Heart left ventricle (tissue), 16 donors: ENCODE results near the gene PVR. TPM values are rescaled to one million over a fixed set of nuclear protein-coding genes. Genes with fewer than 3 reads are reported as not detected.

Source experiments
- ATAC-seq, 4 donors: fragments of 200-7000 bp; cut with Tn5 transposase; one replicate each; pipeline ENCODE4 v1.9.1; 2020 to 2022; ENCODE audit warnings: moderate library complexity in 4 of 4, mild to moderate bottlenecking in 3 of 4, moderate number of reproducible peaks in 1 of 4
- DNase-seq, 5 donors: peaks; one replicate each; pipeline ENCODE4 v3.0.0-alpha.2; 2020
- H3K27ac ChIP-seq, 12 donors: fragments of 200-600 bp; sonication (generic) in 4 of 12; one replicate each; pipeline versions ENCODE4 v1.5.0 to v1.8.0; 2016 to 2022; ENCODE audit warnings: mild to moderate bottlenecking in 2 of 12
- H3K27me3 ChIP-seq, 9 donors: fragments of 200-600 bp; sonication (generic) in 2 of 9; one replicate each; pipeline versions ENCODE4 v1.5.1 to v1.8.0; 2016 to 2022; ENCODE audit warnings: mild to moderate bottlenecking in 3 of 9
- H3K36me3 ChIP-seq, 9 donors: fragments of 200-600 bp; sonication (generic) in 2 of 9; one replicate each; pipeline versions ENCODE4 v1.5.0 to v1.8.0; 2018 to 2022; ENCODE audit warnings: mild to moderate bottlenecking in 2 of 9
- H3K4me1 ChIP-seq, 12 donors: fragments of 200-600 bp; sonication (generic) in 4 of 12; one replicate each; pipeline versions ENCODE4 v1.5.0 to v1.8.0; 2016 to 2022; ENCODE audit warnings: mild to moderate bottlenecking in 3 of 12
- H3K4me3 ChIP-seq, 12 donors: fragments of 200-600 bp; sonication (generic) in 4 of 12; one replicate each; pipeline versions ENCODE4 v1.5.0 to v1.8.0; 2017 to 2022; ENCODE audit warnings: mild to moderate bottlenecking in 9 of 12, moderate library complexity in 4 of 12
- H3K9me3 ChIP-seq, 12 donors: fragments of 200-600 bp; sonication (generic) in 4 of 12; one replicate each; pipeline versions ENCODE4 v1.5.0 to v1.8.0; 2016 to 2022; ENCODE audit warnings: mild to moderate bottlenecking in 1 of 12
- POLR2A ChIP-seq, 2 donors: fragments of 450-650 bp; IDR thresholded peaks; one replicate each; pipeline ENCODE4 v1.6.1; 2017; ENCODE audit warnings: antibody characterized with exemption in 2 of 2, mild to moderate bottlenecking in 2 of 2, moderate library complexity in 2 of 2
- WGBS, 4 donors: extraction: QIAGEN DNeasy Blood & Tissue Kit in 2 of 4; methylation state at CpG; one replicate each; pipeline versions ENCODE4 v1.1.5 to v1.1.7; 2013 to 2018; 5-methylcytosine and 5-hydroxymethylcytosine counted together
- intact Hi-C, 10 donors: fragments of 100-400 bp; cut with DNase I; formaldehyde crosslinking; loops; one replicate each; pipeline versions ENCODE4 v1.11.1 to v1.14.2; 2022
- polyA plus RNA-seq, 2 donors: library from polyadenylated mRNA; stranded (reverse); fragments of 200-250 nt; gene quantifications; one replicate each; pipeline ENCODE4 v1.2.3, GENCODE V29; 2013
- total RNA-seq, 9 donors: library from RNA; depleted of rRNA in 2 of 9; stranded (reverse); fragments of >200 nt in 2 of 9; fragmentation: NEBNext Ultra II Directional in 3 of 9; extraction: Animal tissue kit (Norgen Biotek cat#: 25700) in 3 of 9; gene quantifications; one replicate each; pipeline versions ENCODE4 v1.1.0 to v1.2.4, GENCODE V29; 2016 to 2023
- TF ChIP-seq, protein P1 (sequence below), 12 donors: fragments of 200-600 bp; sonication (generic) in 4 of 12; IDR thresholded peaks; one replicate each; pipeline versions ENCODE4 v1.5.0 to v1.8.0; 2018 to 2022; ENCODE audit warnings: antibody characterized with exemption in 12 of 12, mild to moderate bottlenecking in 5 of 12
- donor health status: ischemic (EF 13 %, LVEDD 7.1; RV severe dilation, severe dysfunction).
- donor health status: healthy with polysubstance abuse.
- donor health status: DM: no; HTN: yes; CAD: no.
- donor health status: DM: no; HTN: no; CAD: no.
- donor health status: ischemic (EF 25% LVEDD 6.9; RV normal size, moderate dysfunction).
- donor health status: ischemic (EF 25% LVEDD 5.7; RV mildly dilated, moderate dysfunction).
- donor health status: healthy.
- donor health status: DM: yes; HTN: yes; CAD: no.
- donor health status: ischemic (EF 35%, LVEDD 5.7; RV mildly dilated, moderate dysfunction).
- donor health status: nonischemic (EF 11% LVEDD 7.7; RV severe dilation, severe dysfunction).
- donor health status: DM: yes; HTN: yes; CAD: no.
- donor health status: PGD.
- donor health status: ischemic (EF 29% LVEDD 5.4; RV normal size, mild dysfunction).
- donor health status: nonischemic (EF 23%, LVEDD 6.1; RV moderate dilation, normal function).

The PVR gene
- total and polyA plus RNA-seq, 11 donors = 33.7 to 143 (median 49.1) TPM

DNA sequence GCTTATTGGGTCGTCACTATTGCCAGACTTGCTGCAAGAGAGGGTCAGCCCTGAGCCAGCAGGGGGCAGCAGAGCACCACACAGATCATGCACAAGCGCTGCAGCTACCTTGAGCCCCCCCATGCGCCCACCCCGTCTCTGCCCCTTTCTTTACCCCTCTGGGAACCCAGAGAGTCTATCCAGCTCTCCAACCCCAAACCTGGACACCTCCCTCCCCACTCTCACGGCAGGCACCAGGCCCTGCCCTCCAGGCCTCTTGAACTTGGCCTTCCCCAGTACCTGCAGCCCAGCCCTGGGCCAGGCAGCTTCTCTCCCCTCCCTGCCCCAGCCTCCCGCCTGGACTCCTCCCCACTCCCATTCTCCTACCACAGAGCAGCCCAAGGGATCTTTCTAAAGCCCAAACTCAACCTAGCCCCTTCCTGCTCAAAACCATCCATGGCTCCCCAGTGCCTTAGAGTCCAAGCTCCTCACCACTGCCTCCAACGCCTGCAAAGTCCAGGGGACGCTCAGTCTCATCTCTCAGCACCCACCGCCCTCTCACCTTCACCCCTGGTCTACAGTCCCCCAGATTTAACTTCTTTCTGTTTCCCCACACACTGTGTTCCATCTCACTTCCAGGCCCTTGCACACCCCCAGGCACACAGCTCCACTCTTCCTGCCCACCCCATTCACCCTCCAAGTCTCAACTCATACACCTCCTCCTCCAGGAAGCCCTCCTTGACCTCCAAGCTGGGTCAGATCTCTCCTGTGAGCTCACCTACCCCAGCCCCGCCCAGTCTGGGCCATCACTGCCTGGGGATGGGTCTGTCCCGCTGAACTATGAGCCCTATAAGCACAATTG, 45.8 kb downstream of the PVR start:
- ATAC-seq (peak; percentile 21 to 63 (median 46)), DNase-seq (peak; percentile 67 to 87 (median 75))
- Histone ChIP-seq H3K27me3 (no peaks in the 10 kb centered on the region), H3K36me3 (no peaks in the 10 kb centered on the region), H3K9me3 (no peaks in the 10 kb centered on the region), H3K27ac (peak overlapping the region in 1 of 12 donors; percentile 29), H3K4me1 (peaks cover 0 to 63% (median 22%) of the 10 kb centered on the region in 12 donors), H3K4me3 (no peak overlapping the region)
- no peak for TF ChIP-seq POLR2A (IDR thresholded peaks at IDR 0.05)
- TF ChIP-seq, protein P1, sequence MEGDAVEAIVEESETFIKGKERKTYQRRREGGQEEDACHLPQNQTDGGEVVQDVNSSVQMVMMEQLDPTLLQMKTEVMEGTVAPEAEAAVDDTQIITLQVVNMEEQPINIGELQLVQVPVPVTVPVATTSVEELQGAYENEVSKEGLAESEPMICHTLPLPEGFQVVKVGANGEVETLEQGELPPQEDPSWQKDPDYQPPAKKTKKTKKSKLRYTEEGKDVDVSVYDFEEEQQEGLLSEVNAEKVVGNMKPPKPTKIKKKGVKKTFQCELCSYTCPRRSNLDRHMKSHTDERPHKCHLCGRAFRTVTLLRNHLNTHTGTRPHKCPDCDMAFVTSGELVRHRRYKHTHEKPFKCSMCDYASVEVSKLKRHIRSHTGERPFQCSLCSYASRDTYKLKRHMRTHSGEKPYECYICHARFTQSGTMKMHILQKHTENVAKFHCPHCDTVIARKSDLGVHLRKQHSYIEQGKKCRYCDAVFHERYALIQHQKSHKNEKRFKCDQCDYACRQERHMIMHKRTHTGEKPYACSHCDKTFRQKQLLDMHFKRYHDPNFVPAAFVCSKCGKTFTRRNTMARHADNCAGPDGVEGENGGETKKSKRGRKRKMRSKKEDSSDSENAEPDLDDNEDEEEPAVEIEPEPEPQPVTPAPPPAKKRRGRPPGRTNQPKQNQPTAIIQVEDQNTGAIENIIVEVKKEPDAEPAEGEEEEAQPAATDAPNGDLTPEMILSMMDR (IDR thresholded peaks at IDR 0.05) = peak; percentile 90 to 96 (median 94)
- intact Hi-C loops = loop anchor here (1.0 to 10.0 kb wide), 11 partner anchors 33 to 158 kb away; partner anchors contain the start of gene NECTIN2 (in 3 of the 10)
- 41 to 48% (median 41%) methylated on average over 9 to 11 of the region's 11 CpGs for WGBS, 4 donors

DNA sequence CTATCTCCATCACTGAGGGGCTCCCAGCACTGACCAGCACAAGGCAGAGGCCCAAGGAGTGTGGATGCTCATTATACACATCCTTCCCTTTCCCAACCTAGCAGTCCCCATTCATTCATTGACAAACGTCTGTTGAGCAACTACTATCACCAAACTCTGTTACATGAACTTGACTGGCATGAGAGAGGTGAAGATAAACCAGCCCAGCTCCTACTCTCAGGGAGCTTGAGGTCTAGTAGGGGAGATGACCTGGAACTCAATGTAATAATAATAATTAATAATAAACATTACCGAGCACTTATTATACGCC, 46.4 kb downstream of the PVR start:
- H3K9me3 ChIP-seq = no peaks in the 10 kb centered on the region
- ATAC-seq (no peak), DNase-seq (no peak)
- H3K27me3 ChIP-seq = no peaks in the 10 kb centered on the region
- H3K4me3 ChIP-seq = no peak overlapping the region
- TF ChIP-seq, protein P1 (IDR thresholded peaks at IDR 0.05) = no peak
- no peak for TF ChIP-seq POLR2A (IDR thresholded peaks at IDR 0.05)
- H3K4me1 ChIP-seq = peaks cover 0 to 57% (median 21%) of the 10 kb centered on the region in 12 donors
- H3K36me3 ChIP-seq = no peaks in the 10 kb centered on the region
- WGBS, 4 donors = 89 to 95% (median 91%) methylated on average over 3 of the region's 3 CpGs
- no peak overlapping the region for H3K27ac ChIP-seq
- intact Hi-C loops = loop anchor here in 3 of 10 donors (1.0 to 2.0 kb wide), 3 partner anchors 35 to 80 kb away; no protein-coding TSS in a partner anchor

DNA sequence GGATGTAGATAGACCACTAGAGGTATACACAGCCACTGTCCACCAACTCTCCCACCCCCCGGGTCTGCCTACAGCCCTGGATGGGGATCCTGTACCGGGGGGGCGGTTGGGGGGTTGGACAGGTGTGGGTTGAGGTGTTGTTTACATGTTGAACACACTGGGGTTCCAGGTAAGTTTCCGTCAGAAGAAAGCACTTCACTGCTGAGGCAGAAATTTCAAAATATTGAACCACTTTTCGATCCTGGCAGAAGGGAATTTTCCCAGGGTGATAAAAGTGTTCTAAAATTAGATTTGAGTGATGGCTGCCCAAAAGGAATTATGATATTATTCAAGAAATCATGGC, 48.6 kb downstream of the PVR start:
- peaks cover 0 to 39% (median 20%) of the 10 kb centered on the region in 12 donors for H3K4me1 ChIP-seq
- H3K27me3 ChIP-seq = no peaks in the 10 kb centered on the region
- no peaks in the 10 kb centered on the region for H3K36me3 ChIP-seq
- intact Hi-C loops = no loop called here
- H3K9me3 ChIP-seq = no peaks in the 10 kb centered on the region
- peak overlapping the region in 7 of 12 donors; percentile 19 to 77 (median 72) for H3K27ac ChIP-seq
- DNase-seq = no peak
- 45 to 78% (median 57%) methylated on average over 5 of the region's 5 CpGs for WGBS, 4 donors
- ATAC-seq = no peak
- peak overlapping the region in 1 of 12 donors; percentile 1 for H3K4me3 ChIP-seq
- TF ChIP-seq, protein P1 (IDR thresholded peaks at IDR 0.05) = no peak
- TF ChIP-seq POLR2A (IDR thresholded peaks at IDR 0.05) = no peak

DNA sequence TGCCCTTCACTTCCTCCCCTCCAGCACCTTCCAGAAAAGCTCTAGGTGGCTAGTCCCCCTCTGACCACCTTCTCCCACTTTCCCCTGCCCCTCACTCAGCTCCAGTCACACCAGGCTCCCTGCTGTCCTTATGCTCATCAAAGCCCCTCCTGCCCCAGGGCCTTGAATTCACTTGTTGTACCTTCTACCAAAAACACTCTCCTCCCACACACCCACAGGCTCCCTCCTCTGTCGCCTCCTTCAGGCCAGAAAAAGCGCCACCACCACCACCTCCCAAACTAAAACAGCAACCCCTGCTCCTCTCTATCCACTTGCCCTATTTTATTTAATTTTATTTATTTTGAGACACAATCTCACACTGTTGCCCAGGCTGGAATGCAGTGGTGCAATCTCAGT, 50.5 kb downstream of the PVR start:
- H3K9me3 ChIP-seq = no peaks in the 10 kb centered on the region
- H3K36me3 ChIP-seq = no peaks in the 10 kb centered on the region
- no peak overlapping the region for H3K4me3 ChIP-seq
- no peaks in the 10 kb centered on the region for H3K27me3 ChIP-seq
- WGBS, 4 donors = 90 to 97% (median 94%) methylated on average over 2 of the region's 2 CpGs
- peak overlapping the region in 4 of 12 donors; percentile 3 to 31 (median 24) for H3K27ac ChIP-seq
- intact Hi-C loops = no loop called here
- H3K4me1 ChIP-seq = peaks cover 0 to 36% (median 17%) of the 10 kb centered on the region in 12 donors
- ATAC-seq (no peak), DNase-seq (no peak)
- TF ChIP-seq, protein P1 (IDR thresholded peaks at IDR 0.05) = peak in 1 of 12 donors; percentile 14
- no peak for TF ChIP-seq POLR2A (IDR thresholded peaks at IDR 0.05)
